ENCODE measurements around the gene NME4.
A peak's percentile ranks its signal among the peaks of the same experiment; 100 is the strongest.

The NME4 gene

GRCh38 chr16:363766-364490, 33.1 kb upstream of the NME4 start:
- DNase-seq (ENCODE audit: low spot score) = no peak

GRCh38 chr16:364595-365491, 32.2 kb upstream of the NME4 start:
- DNase-seq (ENCODE audit: low spot score) = no peak

GRCh38 chr16:366476-366875, 30.5 kb upstream of the NME4 start:
- no peak for DNase-seq (ENCODE audit: low spot score)

- DNase-seq (ENCODE audit: low spot score) = no peak
These were observed 29.6 kb upstream of the NME4 start for GRCh38 chr16:367333-367903.

- no peak for DNase-seq (ENCODE audit: low spot score)
These were observed 28.4 kb upstream of the NME4 start for GRCh38 chr16:368388-369158.

- DNase-seq (ENCODE audit: low spot score) = no peak
These were observed 27.6 kb upstream of the NME4 start for GRCh38 chr16:369275-369865.

- DNase-seq (ENCODE audit: low spot score) = no peak
These were observed 27.0 kb upstream of the NME4 start for GRCh38 chr16:369866-370436.

- DNase-seq (ENCODE audit: low spot score) = peak; percentile 92
These were observed 26.6 kb upstream of the NME4 start, which contains the start of gene MRPL28 for GRCh38 chr16:370443-370842. Gene MRPL28 (minus strand): TSS chr16:370538. CDS start chr16:370218, 320 bp downstream.

GRCh38 chr16:370979-371514, 26.0 kb upstream of the NME4 start:
- DNase-seq (ENCODE audit: low spot score) = no peak

- DNase-seq (ENCODE audit: low spot score) = no peak
These were observed 25.3 kb upstream of the NME4 start for GRCh38 chr16:371515-372301.

GRCh38 chr16:372302-372983, 24.6 kb upstream of the NME4 start:
- no peak for DNase-seq (ENCODE audit: low spot score)

- DNase-seq (ENCODE audit: low spot score) = no peak
These were observed 23.9 kb upstream of the NME4 start for GRCh38 chr16:373020-373598.

GRCh38 chr16:373848-374615, 23.0 kb upstream of the NME4 start:
- no peak for DNase-seq (ENCODE audit: low spot score)

- no peak for DNase-seq (ENCODE audit: low spot score)
These were observed 22.4 kb upstream of the NME4 start for GRCh38 chr16:374616-374926.

- no peak for DNase-seq (ENCODE audit: low spot score)
These were observed 21.8 kb upstream of the NME4 start for GRCh38 chr16:375212-375611.

- DNase-seq (ENCODE audit: low spot score) = no peak
These were observed 20.8 kb upstream of the NME4 start for GRCh38 chr16:375927-376816.

- DNase-seq (ENCODE audit: low spot score) = no peak
These were observed 20.1 kb upstream of the NME4 start for GRCh38 chr16:376817-377418.

Measured in globus pallidus (tissue), 1 donor.